Progenitor cell of endocrine pancreas (in vitro differentiated cells): Measurements from ENCODE around the gene PLGLB2. TPM values are rescaled to one million over a fixed set of nuclear protein-coding genes. Genes with fewer than 3 reads are reported as not detected.
"Not testable (repeated sequence)": the region's sequence is repeated elsewhere in the genome, so short reads cannot be mapped to it uniquely, and the experiment has no call there.

ENCODE experiments used
- DNase-seq: peaks from one replicate; pipeline ENCODE4 v3.0.0; 2021; ENCODE audit warnings: low spot score; ENCODE audit not compliant: unreplicated experiment
- H3K27ac Mint-ChIP-seq: 2 replicates; pipeline ENCODE4 v1.8.0; 2021; ENCODE audit warnings: mild to moderate bottlenecking, moderate library complexity, mixed read lengths
- H3K27me3 Mint-ChIP-seq: 2 replicates; pipeline ENCODE4 v1.8.0; 2021; ENCODE audit warnings: mixed read lengths
- H3K36me3 Mint-ChIP-seq: 2 replicates; pipeline ENCODE4 v1.8.0; 2022; ENCODE audit warnings: mixed read lengths; ENCODE audit not compliant: insufficient read depth
- H3K4me1 Mint-ChIP-seq: 2 replicates; pipeline ENCODE4 v1.8.0; 2021; ENCODE audit warnings: low read depth, mixed read lengths
- H3K4me3 Mint-ChIP-seq: 2 replicates; pipeline ENCODE4 v1.8.0; 2021; ENCODE audit warnings: low read depth, mild to moderate bottlenecking, moderate library complexity, mixed read lengths
- H3K9me3 Mint-ChIP-seq: 2 replicates; pipeline ENCODE4 v1.8.0; 2021; ENCODE audit warnings: low read depth, mixed read lengths
- long read RNA-seq: library from polyadenylated mRNA; unstranded; transcript quantifications from one replicate; pipeline ENCODE4 v2.0.0, GENCODE V29; 2020
- total RNA-seq: library from RNA; stranded (reverse); gene quantifications from 2 replicates; pipeline ENCODE4 v1.2.1, GENCODE V29; 2021

The PLGLB2 gene
- total RNA-seq: 7.2 and 8.3 TPM in 2 replicates
- long read RNA-seq: 0 reads

GRCh38 chr2:87747791-87748190 is at the start of gene PLGLB2:
TSS of gene PLGLB2 (plus strand) at chr2:87748087. CDS start at chr2:87748154, 67 bp downstream.
- DNase-seq, H3K27ac Mint-ChIP-seq, H3K9me3 Mint-ChIP-seq, H3K36me3 Mint-ChIP-seq, H3K4me1 Mint-ChIP-seq, H3K4me3 Mint-ChIP-seq, H3K27me3 Mint-ChIP-seq: not testable (repeated sequence)

DNA sequence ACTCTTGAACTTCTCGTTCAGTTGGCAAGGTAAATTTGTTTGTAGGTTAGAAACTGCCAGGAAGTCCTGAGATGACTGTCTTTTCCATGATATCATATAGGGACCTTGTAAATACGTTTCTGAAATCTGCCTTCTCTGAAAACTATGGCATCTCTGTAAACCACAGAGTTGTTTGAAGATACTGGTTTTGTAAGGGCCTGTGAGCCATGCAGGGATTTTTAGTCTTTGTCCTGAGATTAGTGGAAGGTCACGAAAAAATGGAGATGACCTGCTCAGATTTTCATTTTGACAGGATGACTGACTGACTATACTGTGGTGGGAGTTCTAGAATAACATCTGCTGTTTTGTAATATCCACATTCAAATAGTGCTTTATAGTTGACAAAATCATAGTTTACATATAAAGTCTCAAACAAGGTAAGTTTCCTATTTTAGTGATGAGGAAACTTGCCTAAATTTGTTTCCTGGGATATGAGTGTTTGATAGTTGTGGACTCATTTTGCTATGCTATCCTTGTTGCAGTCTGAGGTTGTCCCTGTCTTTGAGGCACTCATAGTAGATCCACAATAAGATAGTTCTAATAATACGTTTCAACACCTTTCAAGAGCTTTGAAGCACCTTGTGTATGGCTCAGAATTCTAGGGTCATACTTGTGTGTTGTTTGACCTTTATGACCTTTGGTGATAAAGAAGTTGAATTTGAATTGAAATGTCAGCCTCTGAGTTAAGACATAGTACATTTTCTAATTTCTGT is 43.1 kb upstream of the PLGLB2 start:
- H3K4me3 Mint-ChIP-seq, H3K27ac Mint-ChIP-seq, H3K4me1 Mint-ChIP-seq, H3K36me3 Mint-ChIP-seq, DNase-seq, H3K27me3 Mint-ChIP-seq, H3K9me3 Mint-ChIP-seq: not testable (repeated sequence)

- H3K27me3 Mint-ChIP-seq, DNase-seq, H3K9me3 Mint-ChIP-seq, H3K36me3 Mint-ChIP-seq, H3K4me1 Mint-ChIP-seq, H3K4me3 Mint-ChIP-seq, H3K27ac Mint-ChIP-seq: not testable (repeated sequence)
Measured at GRCh38 chr2:87708368-87708767, 39.5 kb upstream of the PLGLB2 start.

- not testable (repeated sequence) for H3K27me3 Mint-ChIP-seq, H3K36me3 Mint-ChIP-seq, H3K27ac Mint-ChIP-seq, H3K4me1 Mint-ChIP-seq, DNase-seq, H3K9me3 Mint-ChIP-seq, H3K4me3 Mint-ChIP-seq
Measured at GRCh38 chr2:87727940-87728599, 19.8 kb upstream of the PLGLB2 start.

- DNase-seq, H3K4me1 Mint-ChIP-seq, H3K27me3 Mint-ChIP-seq, H3K4me3 Mint-ChIP-seq, H3K27ac Mint-ChIP-seq, H3K9me3 Mint-ChIP-seq, H3K36me3 Mint-ChIP-seq: not testable (repeated sequence)
Measured at GRCh38 chr2:87740928-87741327, 7.0 kb upstream of the PLGLB2 start.

- not testable (repeated sequence) for H3K4me3 Mint-ChIP-seq, H3K9me3 Mint-ChIP-seq, H3K27ac Mint-ChIP-seq, H3K4me1 Mint-ChIP-seq, H3K36me3 Mint-ChIP-seq, H3K27me3 Mint-ChIP-seq, DNase-seq
Measured at GRCh38 chr2:87742393-87743108, 5.3 kb upstream of the PLGLB2 start.

DNA sequence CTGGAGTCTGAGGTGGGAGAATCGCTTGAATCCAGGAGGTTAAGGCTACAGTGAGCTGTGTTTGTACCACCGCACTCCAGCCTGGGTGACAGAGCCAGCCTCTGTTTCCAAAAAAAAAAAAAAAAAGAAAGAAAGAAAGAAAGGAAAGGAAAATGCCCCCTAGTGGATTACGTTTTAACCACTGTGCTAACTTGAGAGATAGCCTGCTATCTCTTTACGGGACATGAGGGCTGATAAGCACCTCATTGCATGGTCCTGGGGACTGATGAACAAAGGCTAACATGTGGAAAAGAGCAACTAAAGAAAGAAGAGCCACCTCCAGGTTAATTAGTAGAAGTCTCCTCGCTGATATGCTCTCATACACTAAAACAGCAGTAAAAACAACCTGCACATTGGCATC is 4.2 kb upstream of the PLGLB2 start:
- H3K27ac Mint-ChIP-seq, H3K27me3 Mint-ChIP-seq, DNase-seq, H3K4me3 Mint-ChIP-seq, H3K4me1 Mint-ChIP-seq, H3K36me3 Mint-ChIP-seq, H3K9me3 Mint-ChIP-seq: not testable (repeated sequence)

- not testable (repeated sequence) for H3K9me3 Mint-ChIP-seq, H3K4me3 Mint-ChIP-seq, DNase-seq, H3K27ac Mint-ChIP-seq, H3K27me3 Mint-ChIP-seq, H3K36me3 Mint-ChIP-seq, H3K4me1 Mint-ChIP-seq
Measured at GRCh38 chr2:87745353-87745951, 2.4 kb upstream of the PLGLB2 start.

- not testable (repeated sequence) for H3K9me3 Mint-ChIP-seq, H3K4me1 Mint-ChIP-seq, H3K4me3 Mint-ChIP-seq, H3K27me3 Mint-ChIP-seq, H3K27ac Mint-ChIP-seq, DNase-seq, H3K36me3 Mint-ChIP-seq
Measured at GRCh38 chr2:87748524-87748923, 637 bp downstream of the PLGLB2 start.

DNA sequence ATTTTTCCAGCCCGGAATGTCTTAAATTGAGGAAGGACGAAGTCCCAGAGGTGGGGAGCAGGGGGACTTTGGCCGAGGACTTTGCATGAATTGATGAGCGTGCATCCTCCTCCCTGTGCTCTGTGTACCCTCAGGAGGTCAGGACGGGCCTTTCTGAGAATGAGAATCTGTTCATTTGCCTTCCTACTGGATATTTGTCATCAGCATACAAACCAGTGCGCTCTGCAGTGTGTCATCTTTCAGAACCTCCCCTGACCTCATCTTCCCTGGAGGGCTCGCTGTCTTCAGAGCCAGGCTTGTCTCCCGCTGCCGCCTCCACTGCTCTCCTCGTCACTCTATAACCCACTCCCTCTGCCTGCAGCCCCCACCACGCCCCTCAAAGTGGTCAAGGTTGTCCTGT is 2.7 kb downstream of the PLGLB2 start:
- H3K4me1 Mint-ChIP-seq: not testable (repeated sequence)

GRCh38 chr2:87754759-87755158 is 6.9 kb downstream of the PLGLB2 start:
- H3K27ac Mint-ChIP-seq, DNase-seq, H3K27me3 Mint-ChIP-seq, H3K4me1 Mint-ChIP-seq, H3K9me3 Mint-ChIP-seq, H3K4me3 Mint-ChIP-seq, H3K36me3 Mint-ChIP-seq: not testable (repeated sequence)

More for the DNA sequence above, 2.7 kb downstream of the PLGLB2 start:
- H3K9me3 Mint-ChIP-seq, H3K27me3 Mint-ChIP-seq, DNase-seq, H3K27ac Mint-ChIP-seq, H3K36me3 Mint-ChIP-seq, H3K4me3 Mint-ChIP-seq: not testable (repeated sequence)
